WTC11 (cell line): ENCODE results near the gene NAV2. TPM values are rescaled to one million over a fixed set of nuclear protein-coding genes. Genes with fewer than 3 reads are reported as not detected.

Experiments used
- ATAC-seq: fragments of 200-7000 bp; cut with Tn5 transposase; 2 replicates; pipeline ENCODE4 v1.10.0; 2021; ENCODE audit warnings: mild to moderate bottlenecking, moderate library complexity
- CTCF ChIA-PET: fragments of 300-600 bp; sonication (Branson Sonifier 250); formaldehyde crosslinking; loops from one replicate; lab custom pipeline; 2021; ENCODE audit warnings: antibody characterized with exemption; lab: Charles Lee
- POLR2A ChIA-PET: fragments of 350-600 bp; sonication (Branson Sonifier 250); formaldehyde crosslinking; loops from one replicate; lab custom pipeline; 2021; ENCODE audit warnings: antibody characterized with exemption; lab: Charles Lee
- DNase-seq: peaks from one replicate; pipeline ENCODE4 v3.0.0; 2021; ENCODE audit warnings: low spot score
- H3K27ac Mint-ChIP-seq: 2 replicates; pipeline ENCODE4 v1.8.0; 2021; ENCODE audit warnings: mixed read lengths
- H3K27me3 Mint-ChIP-seq: 2 replicates; pipeline ENCODE4 v1.8.0; 2021; ENCODE audit warnings: low read depth, mild to moderate bottlenecking, moderate library complexity, mixed read lengths
- H3K36me3 Mint-ChIP-seq: 2 replicates; pipeline ENCODE4 v1.8.0; 2021; ENCODE audit warnings: mixed read lengths
- H3K4me1 Mint-ChIP-seq: 2 replicates; pipeline ENCODE4 v1.8.0; 2022; ENCODE audit warnings: mixed read lengths
- H3K4me3 Mint-ChIP-seq: 2 replicates; pipeline ENCODE4 v1.8.0; 2021; ENCODE audit warnings: mild to moderate bottlenecking, moderate library complexity, mixed read lengths
- H3K9me3 Mint-ChIP-seq: 2 replicates; pipeline ENCODE4 v1.8.0; 2021; ENCODE audit warnings: mixed read lengths
- ARID4B ChIP-seq: sonication (generic); formaldehyde crosslinking; IDR thresholded peaks from 2 replicates; pipeline ENCODE4 v1.8.0; 2023; ENCODE audit warnings: missing genetic modification reagents, mild to moderate bottlenecking, borderline replicate concordance
- ATF3 ChIP-seq: sonication (generic); formaldehyde crosslinking; conservative IDR thresholded peaks from 2 replicates; pipeline ENCODE4 v1.8.1; 2022; ENCODE audit warnings: mild to moderate bottlenecking, missing genetic modification reagents
- ATF6 ChIP-seq: sonication (generic); formaldehyde crosslinking; IDR thresholded peaks from 2 replicates; pipeline ENCODE4 v1.8.1; 2023; ENCODE audit warnings: mild to moderate bottlenecking, missing genetic modification reagents
- CBFB ChIP-seq: sonication (generic); formaldehyde crosslinking; IDR thresholded peaks from 2 replicates; pipeline ENCODE4 v1.8.1; 2022; ENCODE audit warnings: mild to moderate bottlenecking, low read depth, missing genetic modification reagents
- CREB1 ChIP-seq: sonication (generic); formaldehyde crosslinking; IDR thresholded peaks from 2 replicates; pipeline ENCODE4 v1.8.0; 2023; ENCODE audit warnings: mild to moderate bottlenecking, missing genetic modification reagents
- E2F1 ChIP-seq: sonication (generic); formaldehyde crosslinking; IDR thresholded peaks from 2 replicates; pipeline ENCODE4 v1.8.0; 2022; ENCODE audit warnings: mild to moderate bottlenecking, missing genetic modification reagents
- ELF4 ChIP-seq: sonication (generic); formaldehyde crosslinking; IDR thresholded peaks from 2 replicates; pipeline ENCODE4 v1.8.1; 2022; ENCODE audit warnings: low read depth, mild to moderate bottlenecking, moderate library complexity, missing genetic modification reagents
- FOXP4 ChIP-seq: sonication (generic); formaldehyde crosslinking; IDR thresholded peaks from 2 replicates; pipeline ENCODE4 v1.8.0; 2022; ENCODE audit warnings: mild to moderate bottlenecking, missing genetic modification reagents
- JUN ChIP-seq: sonication (generic); formaldehyde crosslinking; IDR thresholded peaks from 2 replicates; pipeline ENCODE4 v1.8.0; 2023; ENCODE audit warnings: mild to moderate bottlenecking, missing genetic modification reagents
- MAX ChIP-seq: sonication (generic); formaldehyde crosslinking; IDR thresholded peaks from 2 replicates; pipeline ENCODE4 v1.8.0; 2022; ENCODE audit warnings: mild to moderate bottlenecking, missing genetic modification reagents
- MXD4 ChIP-seq: fragments of 250-450 bp; sonication (Bioruptor Pico); IDR thresholded peaks from 2 replicates; pipeline ENCODE4 v1.8.0; 2021; ENCODE audit warnings: mild to moderate bottlenecking, moderate library complexity, borderline replicate concordance
- MYBL2 ChIP-seq: sonication (generic); formaldehyde crosslinking; IDR thresholded peaks from 2 replicates; pipeline ENCODE4 v1.8.1; 2023; ENCODE audit warnings: mild to moderate bottlenecking, moderate library complexity, missing genetic modification reagents
- PRRX2 ChIP-seq: fragments of 250-450 bp; sonication (Bioruptor Pico); IDR thresholded peaks from 2 replicates; pipeline ENCODE4 v1.8.0; 2021; ENCODE audit warnings: mild to moderate bottlenecking
- ZBTB21 ChIP-seq: sonication (generic); formaldehyde crosslinking; IDR thresholded peaks from 2 replicates; pipeline ENCODE4 v1.8.1; 2023; ENCODE audit warnings: mild to moderate bottlenecking, missing genetic modification reagents, borderline replicate concordance
- ZNF263 ChIP-seq: sonication (generic); formaldehyde crosslinking; IDR thresholded peaks from 2 replicates; pipeline ENCODE4 v1.8.1; 2022; ENCODE audit warnings: low read depth, mild to moderate bottlenecking, moderate library complexity, missing genetic modification reagents
- ZNF396 ChIP-seq: fragments of 250-450 bp; sonication (Bioruptor Pico); IDR thresholded peaks from 2 replicates; pipeline ENCODE4 v1.8.0; 2021; ENCODE audit warnings: mild to moderate bottlenecking, moderate library complexity, borderline replicate concordance
- total RNA-seq: library from RNA; stranded (reverse); gene quantifications from 3 replicates; pipeline ENCODE4 v1.2.3, GENCODE V29; 2021

Gene NAV2
- total RNA-seq, 1 experiment from 2014 or later = 42.8 TPM

GRCh38 chr11:19766810-19767209, 54.2 kb downstream of the NAV2 start:
- ChIA-PET POLR2A (no interaction called here), CTCF (interaction anchor here (0.7 to 1.5 kb wide), 2 partner anchors 24 to 135 kb away, joined by 3 to 5 read pairs; no protein-coding TSS in a partner anchor)
- ATAC-seq = no peak

GRCh38 chr11:19767627-19768151, 55.1 kb downstream of the NAV2 start:
- H3K27ac Mint-ChIP-seq = no peak overlapping the region
- no peaks in the 10 kb centered on the region for H3K36me3 Mint-ChIP-seq
- H3K9me3 Mint-ChIP-seq = no peaks in the 10 kb centered on the region
- no peak for ATAC-seq
- H3K4me1 Mint-ChIP-seq = peaks cover 52% of the 10 kb centered on the region
- DNase-seq = no peak
- ChIA-PET POLR2A (no interaction called here), CTCF (no interaction called here)
- no peak for TF ChIP-seq CREB1 (CRISPR knock-in tag)
- TF ChIP-seq ZNF263 = no peak
- no peak for TF ChIP-seq ELF4
- no peak for TF ChIP-seq CBFB (CRISPR knock-in tag)
- TF ChIP-seq ZBTB21 (CRISPR knock-in tag) = no peak
- TF ChIP-seq MYBL2 = no peak
- TF ChIP-seq E2F1 (CRISPR knock-in tag) = no peak
- TF ChIP-seq ARID4B (CRISPR knock-in tag) = no peak
- TF ChIP-seq ATF3 = no peak
- TF ChIP-seq JUN (CRISPR knock-in tag) = no peak
- no peak overlapping the region for H3K4me3 Mint-ChIP-seq
- H3K27me3 Mint-ChIP-seq = peaks cover 7% of the 10 kb centered on the region

More at GRCh38 chr11:19766810-19767209, 54.2 kb downstream of the NAV2 start:
- Mint-ChIP-seq H3K4me3 (no peak overlapping the region), H3K27ac (no peak overlapping the region), H3K27me3 (peaks cover 6% of the 10 kb centered on the region; the same call in 1 of the 2 replicates), H3K36me3 (no peaks in the 10 kb centered on the region), H3K4me1 (peaks cover 43% of the 10 kb centered on the region), H3K9me3 (0 out of 2 replicates have a peak, but pooled peaks cover 3% of the 10 kb centered on the region)
- TF ChIP-seq MAX (CRISPR knock-in tag) = no peak
- no peak for TF ChIP-seq ATF6 (CRISPR knock-in tag)
- no peak for TF ChIP-seq PRRX2 (CRISPR knock-in tag)
- no peak for TF ChIP-seq MXD4 (CRISPR knock-in tag)
- TF ChIP-seq ZNF396 (CRISPR knock-in tag) = no peak
- TF ChIP-seq FOXP4 (CRISPR knock-in tag) = no peak
- DNase-seq = no peak
